ENCODE data around the gene ZNF423. TPM values are rescaled to one million over a fixed set of nuclear protein-coding genes. Genes with fewer than 3 reads are reported as not detected.

ZNF423 gene
- total RNA-seq, 1 experiment from 2014 or later, result 0.49 TPM

GRCh38 chr16:49499414-49499785 lies 356.5 kb downstream of the ZNF423 start:
- Histone ChIP-seq H3K9me3 (ENCODE audit: control insufficient read depth, insufficient read depth, low read depth, low read length) (no peaks in the 10 kb centered on the region), H3K36me3 (ENCODE audit: control insufficient read depth, insufficient read depth, low read length) (no peaks in the 10 kb centered on the region), H3K27ac (ENCODE audit: low read length) (no peak overlapping the region), H3K27me3 (ENCODE audit: control insufficient read depth, insufficient read depth, low read length) (no peaks in the 10 kb centered on the region), H3K4me1 (ENCODE audit: control insufficient read depth, insufficient read depth, low read length) (no peaks in the 10 kb centered on the region), H3K4me3 (ENCODE audit: low read depth in 2 of 2, low read length in 2 of 2) (no peak overlapping the region)
- POLR2A ChIA-PET, result no interaction called here
- no peak for DNase-seq (ENCODE audit: low read depth, low spot score)
- BruUV-seq (replicated peaks), result no TSS peak
- intact Hi-C loops (cut with micrococcal nuclease; ENCODE audit: unreplicated experiment), result no loop called here
- CTCF ChIA-PET, result no interaction called here
- in situ Hi-C loops (cut with HindIII; ENCODE audit: low pct_unique_long_range_greater_than_20kb, low sequenced_read_pairs), result no loop called here
- ATAC-seq, result no peak
- no peak for TF ChIP-seq CTCF (IDR thresholded peaks at IDR 0.05)
- TF ChIP-seq SIN3A (IDR thresholded peaks at IDR 0.05; ENCODE audit: borderline replicate concordance, insufficient read depth, low read depth, low read length), result no peak
- TF ChIP-seq REST (IDR thresholded peaks at IDR 0.05; ENCODE audit: insufficient read depth in 1 of 2, low read depth in 2 of 2, low read length in 1 of 2), result no peak
- TF ChIP-seq TCF7L2 (IDR thresholded peaks at IDR 0.05; ENCODE audit: low read depth, low read length), result no peak
- no peak for TF ChIP-seq POLR2AphosphoS5 (IDR thresholded peaks at IDR 0.05; ENCODE audit: low read depth, low read length)

GRCh38 chr16:49498666-49499413 lies 357.1 kb downstream of the ZNF423 start:
- no TSS peak for BruUV-seq (replicated peaks)
- H3K4me1 ChIP-seq (ENCODE audit: control insufficient read depth, insufficient read depth, low read length), result no peaks in the 10 kb centered on the region
- no peak for TF ChIP-seq SIN3A (IDR thresholded peaks at IDR 0.05; ENCODE audit: borderline replicate concordance, insufficient read depth, low read depth, low read length)
- no peak for TF ChIP-seq POLR2AphosphoS5 (IDR thresholded peaks at IDR 0.05; ENCODE audit: low read depth, low read length)
- no peak for TF ChIP-seq TCF7L2 (IDR thresholded peaks at IDR 0.05; ENCODE audit: low read depth, low read length)
- no peak for TF ChIP-seq CTCF (IDR thresholded peaks at IDR 0.05)
- TF ChIP-seq REST (IDR thresholded peaks at IDR 0.05; ENCODE audit: insufficient read depth in 1 of 2, low read depth in 2 of 2, low read length in 1 of 2), result no peak
- intact Hi-C loops (cut with micrococcal nuclease; ENCODE audit: unreplicated experiment), result no loop called here
- POLR2A ChIA-PET, result no interaction called here
- in situ Hi-C loops (cut with HindIII; ENCODE audit: low pct_unique_long_range_greater_than_20kb, low sequenced_read_pairs), result no loop called here
- CTCF ChIA-PET, result no interaction called here
- no peak overlapping the region for H3K27ac ChIP-seq (ENCODE audit: low read length)
- H3K9me3 ChIP-seq (ENCODE audit: control insufficient read depth, insufficient read depth, low read depth, low read length), result no peaks in the 10 kb centered on the region
- ATAC-seq (no peak), DNase-seq (ENCODE audit: low read depth, low spot score) (no peak)
- H3K4me3 ChIP-seq (ENCODE audit: low read depth in 2 of 2, low read length in 2 of 2), result no peak overlapping the region
- H3K36me3 ChIP-seq (ENCODE audit: control insufficient read depth, insufficient read depth, low read length), result no peaks in the 10 kb centered on the region
- H3K27me3 ChIP-seq (ENCODE audit: control insufficient read depth, insufficient read depth, low read length), result no peaks in the 10 kb centered on the region
